Activated naive CD8-positive, alpha-beta T cell treated with anti-CD3 and anti-CD28 coated beads, Interleukin-2, amount 50 U/mL, for 24 hours (primary cell): ENCODE results near the gene MCC.

Experiments used
- ATAC-seq: fragments of 150-1000 bp; cut with Tn5 transposase; one replicate; pipeline ENCODE4 v1.10.0; 2021
- DNase-seq: peaks from one replicate; pipeline ENCODE4 v3.0.0; 2021
- H3K27ac Mint-ChIP-seq: one replicate; pipeline ENCODE4 v1.8.0; 2021; ENCODE audit warnings: mild to moderate bottlenecking, mixed read lengths
- H3K27me3 Mint-ChIP-seq: one replicate; pipeline ENCODE4 v1.8.0; 2021; ENCODE audit warnings: mixed read lengths
- H3K36me3 Mint-ChIP-seq: one replicate; pipeline ENCODE4 v1.8.0; 2021; ENCODE audit warnings: low read depth, mixed read lengths
- H3K4me1 Mint-ChIP-seq: one replicate; pipeline ENCODE4 v1.8.0; 2021; ENCODE audit warnings: mixed read lengths
- H3K4me3 Mint-ChIP-seq: one replicate; pipeline ENCODE4 v1.8.0; 2021; ENCODE audit warnings: mild to moderate bottlenecking, moderate library complexity, mixed read lengths
- H3K9me3 Mint-ChIP-seq: one replicate; pipeline ENCODE4 v1.8.0; 2021; ENCODE audit warnings: mixed read lengths

MCC gene

GRCh38 chr5:113508756-113509155 lies 20.5 kb upstream of the MCC start:
- Mint-ChIP-seq H3K9me3 (no peaks in the 10 kb centered on the region), H3K4me1 (peaks cover 5% of the 10 kb centered on the region), H3K4me3 (no peak overlapping the region), H3K27me3 (peaks cover 36% of the 10 kb centered on the region), H3K36me3 (no peaks in the 10 kb centered on the region), H3K27ac (no peak overlapping the region)
- ATAC-seq (no peak), DNase-seq (no peak)

GRCh38 chr5:113507601-113508000 lies 19.3 kb upstream of the MCC start:
- Mint-ChIP-seq H3K36me3 (no peaks in the 10 kb centered on the region), H3K4me1 (no peaks in the 10 kb centered on the region), H3K27me3 (peaks cover 41% of the 10 kb centered on the region), H3K27ac (no peak overlapping the region), H3K9me3 (no peaks in the 10 kb centered on the region), H3K4me3 (no peak overlapping the region)
- no peak for ATAC-seq
- DNase-seq: no peak

- Mint-ChIP-seq H3K27me3 (peaks cover 55% of the 10 kb centered on the region), H3K36me3 (peaks cover 1% of the 10 kb centered on the region), H3K9me3 (no peaks in the 10 kb centered on the region), H3K27ac (no peak overlapping the region), H3K4me3 (no peak overlapping the region), H3K4me1 (no peaks in the 10 kb centered on the region)
- DNase-seq (no peak), ATAC-seq (no peak)
Measured at GRCh38 chr5:113505181-113505580, 16.9 kb upstream of the MCC start.

- ATAC-seq (no peak), DNase-seq (no peak)
- Mint-ChIP-seq H3K36me3 (peaks cover 1% of the 10 kb centered on the region), H3K4me1 (no peaks in the 10 kb centered on the region), H3K4me3 (no peak overlapping the region), H3K9me3 (no peaks in the 10 kb centered on the region), H3K27ac (no peak overlapping the region), H3K27me3 (peaks cover 56% of the 10 kb centered on the region)
Measured at GRCh38 chr5:113503146-113503545, 14.9 kb upstream of the MCC start.

GRCh38 chr5:113502073-113502472 lies 13.8 kb upstream of the MCC start:
- H3K36me3 Mint-ChIP-seq: peaks cover 1% of the 10 kb centered on the region
- H3K9me3 Mint-ChIP-seq: no peaks in the 10 kb centered on the region
- no peak overlapping the region for H3K27ac Mint-ChIP-seq
- H3K4me1 Mint-ChIP-seq: no peaks in the 10 kb centered on the region
- H3K4me3 Mint-ChIP-seq: no peak overlapping the region
- ATAC-seq: no peak
- H3K27me3 Mint-ChIP-seq: peaks cover 56% of the 10 kb centered on the region
- DNase-seq: no peak

- H3K4me3 Mint-ChIP-seq: no peak overlapping the region
- H3K27ac Mint-ChIP-seq: no peak overlapping the region
- ATAC-seq (no peak), DNase-seq (no peak)
- no peaks in the 10 kb centered on the region for H3K4me1 Mint-ChIP-seq
- H3K9me3 Mint-ChIP-seq: peaks cover 10% of the 10 kb centered on the region
- peaks cover 9% of the 10 kb centered on the region for H3K36me3 Mint-ChIP-seq
- peaks cover 60% of the 10 kb centered on the region for H3K27me3 Mint-ChIP-seq
Measured at GRCh38 chr5:113495422-113495841, 7.2 kb upstream of the MCC start.

- no peak overlapping the region for H3K4me3 Mint-ChIP-seq
- peaks cover 64% of the 10 kb centered on the region for H3K27me3 Mint-ChIP-seq
- no peak overlapping the region for H3K27ac Mint-ChIP-seq
- ATAC-seq (no peak), DNase-seq (no peak)
- H3K9me3 Mint-ChIP-seq: peaks cover 21% of the 10 kb centered on the region
- H3K4me1 Mint-ChIP-seq: peaks cover 10% of the 10 kb centered on the region
- H3K36me3 Mint-ChIP-seq: peaks cover 17% of the 10 kb centered on the region
Measured at GRCh38 chr5:113493446-113493845, 5.2 kb upstream of the MCC start.

- Mint-ChIP-seq H3K36me3 (peaks cover 17% of the 10 kb centered on the region), H3K4me3 (no peak overlapping the region), H3K9me3 (peaks cover 21% of the 10 kb centered on the region), H3K27ac (no peak overlapping the region), H3K4me1 (peaks cover 17% of the 10 kb centered on the region), H3K27me3 (peaks cover 71% of the 10 kb centered on the region)
- ATAC-seq (no peak), DNase-seq (no peak)
Measured at GRCh38 chr5:113491022-113491421, 2.8 kb upstream of the MCC start.

- peaks cover 17% of the 10 kb centered on the region for H3K4me1 Mint-ChIP-seq
- peaks cover 17% of the 10 kb centered on the region for H3K36me3 Mint-ChIP-seq
- DNase-seq: no peak
- peaks cover 78% of the 10 kb centered on the region for H3K27me3 Mint-ChIP-seq
- no peak overlapping the region for H3K27ac Mint-ChIP-seq
- H3K9me3 Mint-ChIP-seq: peaks cover 21% of the 10 kb centered on the region
- H3K4me3 Mint-ChIP-seq: no peak overlapping the region
- ATAC-seq: no peak
Measured at GRCh38 chr5:113490317-113490716, 2.1 kb upstream of the MCC start.

GRCh38 chr5:113489299-113489698 lies 1.0 kb upstream of the MCC start:
- H3K36me3 Mint-ChIP-seq: peaks cover 17% of the 10 kb centered on the region
- DNase-seq (peak; percentile 4), ATAC-seq (peak; percentile 75)
- H3K4me3 Mint-ChIP-seq: no peak overlapping the region
- H3K27me3 Mint-ChIP-seq: peaks cover 78% of the 10 kb centered on the region
- H3K9me3 Mint-ChIP-seq: peaks cover 21% of the 10 kb centered on the region
- no peak overlapping the region for H3K27ac Mint-ChIP-seq
- peaks cover 17% of the 10 kb centered on the region for H3K4me1 Mint-ChIP-seq

- no peak for DNase-seq
- no peak for ATAC-seq
- Mint-ChIP-seq H3K4me3 (peak overlapping the region; percentile 73), H3K27me3 (peaks cover 78% of the 10 kb centered on the region), H3K9me3 (peaks cover 21% of the 10 kb centered on the region), H3K36me3 (peaks cover 17% of the 10 kb centered on the region), H3K27ac (no peak overlapping the region), H3K4me1 (peaks cover 17% of the 10 kb centered on the region)
Measured at GRCh38 chr5:113488645-113489184, 462 bp upstream of the MCC start.

- Mint-ChIP-seq H3K27me3 (peaks cover 81% of the 10 kb centered on the region), H3K4me1 (peaks cover 17% of the 10 kb centered on the region), H3K27ac (no peak overlapping the region), H3K36me3 (peaks cover 17% of the 10 kb centered on the region), H3K9me3 (peaks cover 21% of the 10 kb centered on the region), H3K4me3 (peak overlapping the region; percentile 73)
- DNase-seq (no peak), ATAC-seq (no peak)
Measured at GRCh38 chr5:113487416-113487780, 855 bp downstream of the MCC start.

GRCh38 chr5:113480243-113480642 lies 8.0 kb downstream of the MCC start:
- Mint-ChIP-seq H3K36me3 (no peaks in the 10 kb centered on the region), H3K27ac (no peak overlapping the region), H3K4me3 (no peak overlapping the region), H3K27me3 (peaks cover 44% of the 10 kb centered on the region), H3K9me3 (no peaks in the 10 kb centered on the region), H3K4me1 (no peaks in the 10 kb centered on the region)
- DNase-seq: no peak
- no peak for ATAC-seq

- no peaks in the 10 kb centered on the region for H3K36me3 Mint-ChIP-seq
- no peak overlapping the region for H3K27ac Mint-ChIP-seq
- no peaks in the 10 kb centered on the region for H3K4me1 Mint-ChIP-seq
- H3K4me3 Mint-ChIP-seq: no peak overlapping the region
- DNase-seq: no peak
- no peaks in the 10 kb centered on the region for H3K9me3 Mint-ChIP-seq
- peaks cover 47% of the 10 kb centered on the region for H3K27me3 Mint-ChIP-seq
- no peak for ATAC-seq
Measured at GRCh38 chr5:113478691-113479090, 9.6 kb downstream of the MCC start.

GRCh38 chr5:113474100-113474728 lies 14.0 kb downstream of the MCC start:
- Mint-ChIP-seq H3K36me3 (no peaks in the 10 kb centered on the region), H3K4me3 (no peak overlapping the region), H3K27ac (no peak overlapping the region), H3K9me3 (peaks cover 4% of the 10 kb centered on the region), H3K27me3 (peaks cover 39% of the 10 kb centered on the region), H3K4me1 (no peaks in the 10 kb centered on the region)
- DNase-seq (no peak), ATAC-seq (no peak)

- Mint-ChIP-seq H3K4me1 (no peaks in the 10 kb centered on the region), H3K9me3 (no peaks in the 10 kb centered on the region), H3K27ac (no peak overlapping the region), H3K27me3 (peaks cover 4% of the 10 kb centered on the region), H3K36me3 (no peaks in the 10 kb centered on the region), H3K4me3 (no peak overlapping the region)
- ATAC-seq (no peak), DNase-seq (no peak)
Measured at GRCh38 chr5:113463032-113463431, 25.2 kb downstream of the MCC start.
